HG03066 (cell line): ENCODE results near the gene BTRC.

Experiments used
- ATAC-seq: cut with Tn5 transposase; IDR thresholded peaks from one replicate; pipeline ENCODE4 v1.9.1; 2021; ENCODE audit warnings: low read depth; ENCODE audit not compliant: unreplicated experiment

BTRC gene

DNA sequence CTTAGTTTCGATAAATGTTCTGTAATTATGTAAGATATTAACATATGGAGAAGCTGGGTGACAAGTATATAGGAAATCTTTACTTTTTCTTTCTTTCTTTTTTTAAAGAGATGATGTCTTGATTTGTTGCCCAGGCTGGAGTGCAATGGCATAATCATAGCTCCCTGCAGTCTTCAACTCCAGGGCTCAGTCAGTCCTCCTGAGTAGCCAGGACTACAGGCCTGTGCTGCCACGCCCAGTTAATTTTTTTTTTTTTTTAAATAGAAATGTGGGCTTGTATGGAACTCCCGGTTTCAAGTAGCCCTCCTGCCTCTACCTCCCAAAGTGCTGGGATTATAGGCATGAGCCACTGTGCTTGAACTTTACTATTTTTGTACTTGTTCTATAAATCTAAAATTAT lies 122.4 kb downstream of the BTRC start:
- no peak for ATAC-seq

DNA sequence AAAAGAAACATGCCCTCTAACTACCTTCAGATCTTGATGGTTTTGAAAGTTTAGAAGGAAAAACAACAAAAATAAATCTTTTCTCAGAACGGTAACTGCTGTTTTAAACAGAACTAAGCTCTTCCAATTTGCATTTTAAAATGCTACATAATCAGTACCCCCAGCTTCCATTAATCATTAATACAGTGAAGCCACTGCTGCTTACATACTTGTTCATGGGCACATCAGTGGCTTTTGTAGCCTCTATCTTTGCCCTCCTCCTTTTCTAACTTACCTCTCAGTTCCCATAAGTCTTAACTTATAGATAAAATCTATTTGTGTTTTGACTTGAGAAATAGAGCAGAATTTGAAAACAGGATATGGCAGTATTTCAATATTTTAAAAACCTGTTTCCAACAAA lies 125.0 kb downstream of the BTRC start:
- no peak for ATAC-seq

DNA sequence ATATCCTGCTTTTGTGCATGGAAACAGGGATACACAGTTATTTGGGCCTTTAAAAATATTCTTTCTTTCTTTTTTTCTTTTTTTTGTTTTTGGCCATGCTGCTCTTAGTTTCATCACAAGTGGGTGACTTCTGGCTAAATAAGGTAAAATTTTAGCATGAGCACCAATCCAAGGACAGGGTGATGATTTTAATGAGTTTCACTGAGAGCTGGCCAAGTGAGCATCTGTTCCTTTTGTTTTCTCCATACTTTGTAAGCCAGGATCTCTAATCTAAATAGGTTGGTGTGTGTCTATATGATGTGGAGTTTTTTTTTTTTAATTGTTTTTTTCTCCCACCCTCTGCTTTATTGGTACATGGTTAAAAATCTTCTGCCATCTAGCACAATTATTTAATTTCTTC lies 127.3 kb downstream of the BTRC start:
- ATAC-seq = no peak

DNA sequence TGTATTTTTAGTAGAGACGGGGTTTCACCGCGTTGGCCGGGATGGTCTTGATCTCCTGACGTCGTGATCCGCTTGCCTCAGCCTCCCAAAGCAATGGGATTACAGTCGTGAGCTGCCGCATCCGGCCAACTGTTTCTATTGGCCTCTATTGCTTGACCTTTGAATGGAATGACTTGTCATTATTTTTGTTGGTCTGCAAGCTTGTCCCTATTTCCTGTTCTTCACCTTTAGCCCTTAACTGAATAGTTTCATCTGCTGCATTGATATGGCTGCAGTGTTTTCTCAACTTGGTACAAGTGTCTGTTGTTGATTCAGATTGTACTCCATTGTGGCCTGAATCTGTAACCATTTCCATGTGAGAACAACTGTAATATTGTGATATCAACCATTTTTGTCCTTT lies 128.6 kb downstream of the BTRC start:
- ATAC-seq = no peak

DNA sequence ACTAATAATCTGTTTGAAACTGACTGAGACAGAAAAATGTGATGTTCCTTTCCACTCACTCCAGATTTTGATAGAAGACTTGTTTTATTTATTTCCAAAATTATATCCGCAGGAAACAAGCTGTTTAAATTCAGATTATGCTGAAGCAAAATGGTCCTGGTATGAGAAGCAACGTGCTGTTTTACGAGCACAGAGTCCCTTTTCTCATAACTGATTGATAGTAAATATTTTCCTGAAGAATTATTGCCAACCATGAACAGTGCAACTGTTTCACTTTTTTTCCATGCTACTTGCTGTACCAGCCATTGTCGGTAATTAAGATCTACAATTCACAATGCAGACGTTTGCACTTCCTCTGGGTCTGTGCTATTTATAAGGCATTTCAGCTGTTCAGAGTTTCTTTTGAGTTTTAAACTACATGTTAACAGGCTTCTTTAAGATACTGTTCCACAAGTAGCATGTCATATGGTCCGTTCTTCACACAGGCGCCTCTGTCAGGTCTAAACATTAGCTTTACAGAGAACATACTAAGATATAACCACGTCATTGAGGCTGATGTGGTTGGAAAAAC lies 130.3 kb downstream of the BTRC start:
- ATAC-seq = no peak

DNA sequence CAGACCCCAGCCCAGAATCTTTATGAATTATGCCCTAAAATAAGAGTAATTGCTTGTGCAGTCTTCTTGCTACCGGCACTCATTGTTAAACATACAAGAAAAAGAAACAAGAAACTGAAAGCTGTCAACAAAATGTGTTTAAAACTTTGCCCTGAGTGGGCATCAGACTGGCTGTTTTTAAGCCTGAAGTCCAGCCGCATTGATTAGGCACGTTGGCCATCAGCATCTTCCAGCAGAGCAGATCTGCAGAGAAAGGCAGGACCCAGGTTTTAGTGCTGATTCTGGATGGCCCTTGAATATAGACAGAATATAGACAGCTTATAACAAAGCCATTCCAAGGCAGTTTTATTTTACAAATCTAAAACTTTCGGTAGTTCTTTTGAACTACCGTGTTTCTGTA lies 131.2 kb downstream of the BTRC start:
- ATAC-seq = no peak

DNA sequence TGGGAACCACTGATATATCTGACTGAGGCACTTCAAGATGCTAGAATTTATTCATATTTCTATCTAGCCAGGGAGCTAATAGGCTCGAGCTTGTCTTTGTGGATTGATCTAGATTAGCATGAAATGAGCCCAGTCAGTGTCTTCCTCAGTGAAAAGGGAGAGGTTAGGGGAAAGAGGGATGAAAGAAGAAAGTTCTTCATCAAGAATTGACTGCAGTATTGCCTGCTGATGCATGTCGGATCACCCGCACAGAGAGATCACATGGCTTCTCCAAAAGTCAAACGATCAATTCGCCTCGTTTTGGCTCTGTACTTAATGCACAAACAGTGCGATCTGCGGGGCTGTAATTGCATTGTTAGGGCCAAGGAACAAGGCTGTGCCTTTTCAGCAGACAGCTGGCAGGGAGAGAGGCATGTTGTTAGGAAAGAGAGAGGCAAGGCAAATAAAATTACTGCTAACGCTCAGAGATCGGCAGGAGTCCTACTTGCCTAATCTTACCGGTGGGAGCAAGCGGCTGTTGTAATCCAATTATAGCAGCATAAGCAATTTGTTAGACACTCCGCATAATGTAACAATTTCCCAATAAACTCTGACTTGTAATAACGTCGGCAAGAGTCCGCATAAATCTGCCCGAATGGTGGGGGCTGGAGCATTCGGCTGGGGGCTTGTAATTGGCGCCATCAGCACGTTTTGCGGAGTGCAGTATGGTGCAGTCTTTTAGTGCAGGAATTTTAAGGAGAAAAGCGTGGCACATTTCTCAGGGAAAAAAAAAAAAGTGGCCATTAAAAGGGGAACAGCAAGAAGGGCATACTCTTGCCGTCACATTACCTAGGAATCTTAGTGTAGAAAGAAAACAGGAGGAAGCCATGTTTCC lies 132.0 kb downstream of the BTRC start:
- no peak for ATAC-seq

DNA sequence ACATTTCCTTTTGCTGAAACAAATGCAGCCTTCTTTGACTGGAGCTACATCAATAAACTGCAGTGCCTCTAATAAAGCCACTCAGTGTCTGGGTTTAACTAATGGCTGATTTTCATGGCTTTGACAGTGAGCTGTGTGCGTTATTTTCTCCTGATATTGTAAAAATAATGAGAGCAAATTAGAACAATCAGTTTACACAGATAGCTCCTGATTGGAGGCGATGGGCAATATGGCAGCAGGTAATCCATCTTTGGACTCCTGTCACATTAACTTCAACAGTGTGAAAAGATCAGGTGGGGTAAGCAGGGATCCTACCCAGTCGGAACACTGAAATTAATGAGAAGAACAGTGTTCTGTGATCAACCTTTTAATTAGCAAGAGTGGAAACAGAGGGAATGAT lies 133.4 kb downstream of the BTRC start:
- no peak for ATAC-seq

DNA sequence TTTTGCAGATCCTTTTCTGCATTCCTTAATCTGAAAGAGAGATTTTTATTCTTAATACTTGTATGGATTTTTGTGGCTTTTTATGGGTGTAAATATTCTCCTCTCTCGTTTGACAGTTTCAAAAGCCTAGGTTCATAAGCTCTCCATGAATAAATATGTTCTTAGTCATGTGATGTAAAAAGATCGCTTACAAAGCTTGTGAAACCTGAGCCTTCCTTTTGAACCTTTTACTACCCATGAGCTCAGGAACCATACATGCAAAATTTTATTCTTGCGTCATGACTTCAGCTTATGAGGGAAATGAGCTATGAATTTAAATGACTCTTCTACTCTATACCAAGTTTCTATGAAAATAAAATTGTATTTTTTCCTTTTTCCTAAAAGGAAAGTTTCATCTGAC lies 135.4 kb downstream of the BTRC start:
- ATAC-seq = no peak

DNA sequence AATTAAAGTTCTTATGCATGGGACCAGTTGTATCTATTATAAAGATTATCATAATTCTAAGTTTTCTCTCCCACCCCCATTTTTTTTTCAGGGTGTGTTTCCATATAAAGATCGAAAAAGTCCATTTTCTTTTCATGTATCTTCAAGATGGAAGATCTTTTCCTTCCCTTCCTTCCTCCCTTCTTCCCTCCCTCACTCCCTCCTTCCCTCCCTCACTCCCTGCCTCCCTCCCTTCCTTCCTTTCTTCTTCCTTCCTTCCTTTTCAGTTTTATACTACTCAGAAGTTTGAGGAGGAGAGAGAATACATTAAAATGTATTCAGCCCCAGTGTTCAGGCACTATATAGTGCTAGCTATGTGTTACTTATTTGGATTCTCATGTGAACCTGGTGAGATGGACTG lies 136.1 kb downstream of the BTRC start:
- ATAC-seq = no peak

DNA sequence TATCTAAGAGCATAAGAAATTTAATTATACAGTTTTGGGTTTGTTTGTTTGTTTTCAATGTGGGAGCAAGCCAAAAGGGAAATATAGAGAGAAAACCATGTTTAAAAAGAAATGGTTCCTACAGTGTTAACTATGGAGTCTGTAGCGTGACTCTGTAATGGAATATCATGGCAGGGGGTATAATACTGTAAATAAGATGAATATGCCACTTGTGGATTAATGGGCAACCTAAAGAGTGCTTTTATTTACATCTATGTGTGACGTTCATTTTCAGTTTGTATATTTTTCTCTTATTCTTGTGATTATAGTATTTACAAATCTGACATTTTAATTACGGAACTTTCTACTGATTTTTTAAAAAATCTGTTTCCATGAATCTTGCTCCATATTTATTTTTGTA lies 138.2 kb downstream of the BTRC start:
- no peak for ATAC-seq

DNA sequence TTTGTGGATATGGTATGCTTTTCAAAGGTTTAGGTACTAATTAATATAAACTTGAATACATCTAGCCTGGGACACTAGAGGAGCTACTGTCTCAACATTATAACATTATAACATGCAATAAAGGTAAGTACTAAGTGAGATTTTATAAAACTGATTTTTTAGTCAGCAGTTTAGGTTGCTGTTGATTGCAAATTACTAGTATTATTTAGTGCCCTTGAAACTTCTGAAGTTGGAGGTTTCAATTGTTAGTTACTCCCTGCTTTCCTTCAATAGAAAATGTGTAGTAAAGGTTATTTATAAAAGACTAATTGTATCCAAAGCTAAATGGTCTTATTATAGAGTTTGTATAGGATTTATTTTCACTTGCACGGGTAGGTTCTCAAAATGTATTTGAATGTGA lies 138.8 kb downstream of the BTRC start:
- ATAC-seq = no peak

DNA sequence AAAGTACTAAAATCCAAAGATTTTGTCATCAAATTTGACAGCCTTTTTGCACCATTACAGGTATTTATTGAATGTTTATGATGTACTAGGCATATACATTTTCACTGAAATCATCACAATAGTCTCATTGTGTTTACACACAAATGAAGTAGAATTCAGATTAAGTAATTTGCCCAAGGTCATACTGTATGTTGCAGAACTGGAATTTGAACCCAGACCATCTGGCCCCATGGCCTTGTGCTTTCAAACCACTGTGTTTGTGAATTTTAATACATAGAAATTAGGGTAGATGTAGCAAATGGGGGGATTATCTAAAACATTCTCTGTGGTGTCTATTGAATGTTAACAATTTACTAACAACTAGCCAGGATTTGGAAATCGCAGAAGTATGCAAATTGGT lies 139.3 kb downstream of the BTRC start:
- no peak for ATAC-seq

DNA sequence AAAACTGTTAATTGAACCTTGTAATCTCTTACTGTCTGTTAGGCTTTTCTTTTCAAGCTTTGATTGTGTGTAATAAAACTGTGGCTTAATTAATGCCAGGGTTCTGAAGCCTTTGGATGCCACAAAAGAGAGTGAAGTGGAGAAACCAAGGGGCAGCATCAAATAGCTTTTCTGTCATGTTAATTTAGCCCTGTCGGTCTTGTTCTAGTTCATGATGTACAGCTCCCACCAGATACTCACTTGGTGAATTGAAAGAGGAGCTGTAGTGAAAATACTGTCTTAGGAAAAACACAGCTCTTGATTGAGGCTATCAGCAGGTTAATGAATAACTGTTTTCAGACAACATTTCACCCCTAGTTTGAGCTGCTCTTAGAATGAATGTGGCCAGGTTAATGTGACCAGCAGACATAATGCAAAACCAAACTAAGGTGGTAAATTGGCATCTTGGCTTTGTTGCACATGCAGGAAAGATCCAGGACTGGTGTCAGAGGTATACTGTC lies 139.9 kb downstream of the BTRC start:
- ATAC-seq = no peak

DNA sequence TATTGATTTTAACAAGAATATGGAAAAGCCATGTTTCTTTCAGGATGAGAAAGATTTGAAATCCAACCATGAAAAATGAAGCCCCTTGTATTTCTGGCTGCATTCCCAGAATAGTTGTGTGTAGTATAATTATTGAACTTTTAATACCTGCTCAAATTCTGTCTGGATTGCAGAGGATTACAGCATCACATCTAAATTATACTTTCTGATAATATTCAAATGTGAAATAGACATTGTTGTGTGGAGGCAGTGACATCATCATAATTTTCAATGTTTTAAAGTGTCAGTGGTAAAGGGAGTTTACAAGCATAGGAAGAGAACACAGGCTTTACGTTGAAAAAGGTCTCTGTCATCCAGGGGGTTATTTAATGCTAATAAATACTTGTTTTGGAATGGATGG lies 140.7 kb downstream of the BTRC start:
- ATAC-seq = no peak

DNA sequence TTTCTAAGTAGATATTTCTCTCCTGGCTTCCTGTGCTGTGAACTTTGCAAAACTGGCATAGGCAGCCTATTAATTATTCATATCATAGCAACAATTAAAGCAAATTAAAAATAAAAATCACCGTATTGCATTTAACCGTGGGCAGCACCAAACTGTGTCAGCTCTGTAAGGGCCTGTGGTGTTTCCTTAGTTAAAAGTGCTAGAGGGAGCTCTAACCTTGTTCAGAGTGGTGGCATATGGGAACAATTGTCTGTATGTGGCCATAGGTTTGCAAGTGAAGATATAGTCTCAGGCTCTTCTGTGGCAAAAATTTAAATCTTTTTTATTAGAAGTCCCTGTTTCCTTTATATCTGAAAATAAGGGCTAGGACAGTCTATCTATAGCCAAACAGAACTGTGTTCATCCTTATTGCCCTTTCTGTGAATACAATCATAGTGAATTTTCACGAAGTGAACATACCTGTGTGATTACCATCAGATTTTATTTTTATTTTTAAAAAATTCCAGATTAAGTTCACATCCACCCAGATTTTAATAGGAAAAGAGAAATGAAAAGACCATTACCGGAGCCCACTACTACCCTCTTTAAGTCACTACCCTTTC lies 141.5 kb downstream of the BTRC start:
- ATAC-seq = no peak

DNA sequence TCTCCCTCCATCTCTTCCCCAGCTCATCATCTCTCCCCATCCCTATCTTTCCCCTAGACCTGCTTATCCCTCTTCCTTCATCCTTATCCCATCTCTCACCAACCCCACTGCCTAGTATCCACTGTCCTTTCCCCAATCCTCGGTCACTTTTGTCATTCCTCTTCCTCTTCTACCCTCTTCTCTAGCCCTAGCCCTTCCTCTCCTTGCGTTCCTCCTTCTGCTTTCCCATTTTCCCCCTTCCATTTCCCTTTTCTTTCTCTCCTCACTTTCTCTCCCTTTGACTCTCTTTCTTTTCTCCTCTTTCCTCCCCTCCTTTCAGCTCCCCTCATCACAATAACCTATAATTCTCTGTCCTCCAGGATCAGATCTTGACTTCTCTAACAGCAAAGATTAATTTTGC lies 150.5 kb downstream of the BTRC start:
- no peak for ATAC-seq

DNA sequence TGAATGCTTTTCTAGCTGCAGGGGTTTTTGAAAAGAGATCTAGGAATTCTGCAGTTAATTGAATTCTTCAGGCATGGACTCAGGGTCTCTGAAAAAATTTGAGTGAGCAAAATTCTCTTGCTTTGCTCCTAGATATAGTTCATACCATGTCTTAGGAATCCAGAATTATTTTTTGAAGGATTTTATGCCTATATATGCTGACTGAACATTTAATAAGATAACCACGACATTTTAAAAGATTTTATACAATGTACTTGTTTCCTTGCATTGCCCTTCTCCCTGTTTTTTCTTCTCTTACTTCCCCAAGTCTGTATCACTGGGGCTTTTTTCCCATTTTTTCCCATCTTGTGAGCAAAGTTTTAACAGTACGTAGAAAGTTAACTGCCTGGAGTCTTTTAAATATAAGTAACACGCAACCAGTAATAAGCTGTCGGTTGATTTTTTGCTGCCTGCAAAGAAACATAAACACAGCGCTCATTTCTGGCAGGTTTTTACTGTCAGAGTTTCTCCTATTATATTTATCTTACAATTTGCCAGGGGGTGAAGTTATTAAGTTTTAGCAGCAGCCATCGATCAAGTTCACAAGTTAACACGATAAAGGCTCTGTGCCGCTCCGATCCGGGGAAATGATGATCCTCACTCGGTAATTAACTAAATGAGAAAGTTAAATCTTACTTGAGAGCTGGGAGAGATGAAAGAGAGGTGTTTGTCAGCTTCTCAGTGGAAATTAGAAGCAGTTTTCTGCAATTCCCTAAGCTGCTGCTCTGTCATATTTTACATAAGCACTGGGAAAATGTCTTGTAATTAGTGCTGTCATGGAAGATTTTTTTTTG lies 153.1 kb downstream of the BTRC start:
- ATAC-seq = no peak

DNA sequence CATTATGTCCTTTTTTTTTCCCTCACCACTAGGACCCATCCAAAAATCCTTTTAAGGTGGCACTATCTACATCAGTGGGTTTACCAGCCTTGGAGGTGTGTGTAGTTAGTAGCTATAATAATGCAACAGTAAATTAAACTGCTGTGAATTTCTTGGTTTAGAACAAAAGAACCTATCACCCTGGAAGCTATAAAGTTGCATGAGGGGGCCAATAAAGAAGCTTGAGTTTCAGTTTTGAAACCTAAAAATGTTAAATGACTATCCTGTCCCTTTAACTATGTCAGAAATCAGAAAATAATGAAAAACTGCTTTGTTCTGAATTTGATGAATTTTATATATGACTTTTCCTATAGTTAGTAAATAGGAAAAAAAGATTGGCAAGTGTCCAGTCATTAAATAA lies 153.9 kb downstream of the BTRC start:
- ATAC-seq = no peak

DNA sequence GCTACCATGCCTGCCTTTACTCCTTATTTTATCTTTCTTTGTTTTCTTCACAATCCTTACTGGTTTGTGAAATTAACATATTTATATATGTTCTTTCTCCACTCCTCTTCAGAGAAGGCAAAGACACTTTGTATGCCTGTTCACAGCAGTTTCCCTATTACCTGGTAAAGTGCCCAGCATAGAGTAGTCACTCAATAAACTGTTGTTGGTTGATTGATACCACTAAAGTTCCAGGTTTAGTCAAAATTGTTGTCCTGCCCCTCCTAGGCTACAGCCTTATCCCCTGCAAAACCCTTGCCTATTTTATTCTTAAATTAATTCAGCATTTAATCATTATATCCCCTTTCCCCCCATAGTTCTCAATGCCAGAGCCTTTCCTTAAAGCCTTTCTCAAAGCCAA lies 158.0 kb downstream of the BTRC start:
- ATAC-seq = no peak

DNA sequence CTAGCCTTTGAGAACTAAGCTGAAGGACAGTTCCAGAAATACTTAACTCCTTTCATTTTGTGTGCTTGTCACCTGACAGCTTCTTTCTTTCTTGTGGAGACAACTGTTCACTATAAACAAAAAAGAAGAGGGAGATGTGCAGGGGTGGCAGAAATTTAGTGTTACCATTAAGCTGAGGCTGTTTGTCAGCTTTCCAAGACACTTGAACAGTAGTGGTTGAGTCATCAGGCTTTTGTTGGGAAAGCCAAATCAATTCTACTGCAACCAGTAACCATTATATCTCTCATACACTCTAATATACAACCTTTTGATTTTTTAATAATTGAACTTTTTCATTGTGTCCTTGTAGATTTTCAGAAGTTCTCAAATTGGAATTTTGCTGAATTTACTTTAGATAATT lies 158.8 kb downstream of the BTRC start:
- no peak for ATAC-seq
